GM10847 (cell line): ENCODE data around the gene RNF115.

ENCODE experiments used
- POLR2A ChIP-seq: IDR thresholded peaks from 2 replicates; pipeline ENCODE4 v1.6.1; 2011; ENCODE audit not compliant: insufficient read length; ENCODE audit errors: extremely low read depth

RNF115 gene

GRCh38 chr1:145823565-145824498, at the start of gene RNF115, which contains the start of gene POLR3C:
RNF115 (minus strand) TSS chr1:145824095; CDS start chr1:145823873, 222 bp downstream.
POLR3C (plus strand) TSS chr1:145824200; CDS start chr1:145825777, 1,577 bp downstream.
- peak; percentile 46 for TF ChIP-seq POLR2A

DNA sequence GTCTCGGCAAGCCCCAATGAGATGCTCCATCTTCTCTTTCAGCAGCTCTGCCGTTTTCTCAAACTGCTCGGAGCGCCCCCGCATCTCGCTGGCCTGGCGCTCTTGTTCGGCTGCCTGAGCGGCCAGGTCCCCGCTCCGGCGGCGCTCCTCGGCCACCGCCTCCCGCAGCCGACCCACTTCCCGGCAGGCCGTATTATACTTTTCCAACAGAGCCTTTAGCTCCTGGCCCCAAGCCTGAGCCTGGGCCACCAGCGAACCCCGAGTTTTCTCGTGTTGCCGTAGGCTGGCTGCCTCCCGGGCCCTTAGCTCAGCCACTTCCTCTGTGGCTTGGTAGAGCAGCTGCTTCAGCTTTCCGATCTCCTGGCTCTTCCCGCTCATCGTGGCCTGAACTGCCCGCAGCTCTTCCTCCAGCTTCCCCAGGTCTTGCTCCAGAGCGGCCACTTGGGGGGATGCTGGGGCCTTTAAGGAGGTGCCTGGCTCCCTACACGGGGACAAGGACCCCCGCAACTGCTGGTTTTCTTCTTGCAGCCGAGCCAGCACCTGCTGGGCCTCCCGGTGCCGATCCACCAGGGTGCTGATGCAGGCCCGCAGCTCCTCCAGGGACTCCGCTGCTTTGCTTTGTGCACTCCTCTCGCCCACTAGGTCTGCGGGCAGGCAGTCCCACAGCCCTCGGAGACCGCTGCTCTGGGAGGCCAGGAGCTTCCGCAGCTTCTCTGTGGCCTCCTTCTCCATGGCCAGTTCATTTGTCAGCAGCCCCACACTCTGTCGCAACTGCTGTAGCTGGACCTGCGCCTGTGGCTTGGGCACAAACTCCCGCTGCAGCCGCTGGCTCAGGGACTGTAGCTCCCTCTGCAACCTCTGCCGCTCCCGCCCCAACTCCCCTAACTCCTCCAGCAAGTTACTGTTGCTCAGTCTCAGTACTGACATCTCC, 48.4 kb upstream of the RNF115 start:
- no peak for TF ChIP-seq POLR2A

- no peak for TF ChIP-seq POLR2A
Measured at GRCh38 chr1:145868232-145868631, 44.3 kb upstream of the RNF115 start.

DNA sequence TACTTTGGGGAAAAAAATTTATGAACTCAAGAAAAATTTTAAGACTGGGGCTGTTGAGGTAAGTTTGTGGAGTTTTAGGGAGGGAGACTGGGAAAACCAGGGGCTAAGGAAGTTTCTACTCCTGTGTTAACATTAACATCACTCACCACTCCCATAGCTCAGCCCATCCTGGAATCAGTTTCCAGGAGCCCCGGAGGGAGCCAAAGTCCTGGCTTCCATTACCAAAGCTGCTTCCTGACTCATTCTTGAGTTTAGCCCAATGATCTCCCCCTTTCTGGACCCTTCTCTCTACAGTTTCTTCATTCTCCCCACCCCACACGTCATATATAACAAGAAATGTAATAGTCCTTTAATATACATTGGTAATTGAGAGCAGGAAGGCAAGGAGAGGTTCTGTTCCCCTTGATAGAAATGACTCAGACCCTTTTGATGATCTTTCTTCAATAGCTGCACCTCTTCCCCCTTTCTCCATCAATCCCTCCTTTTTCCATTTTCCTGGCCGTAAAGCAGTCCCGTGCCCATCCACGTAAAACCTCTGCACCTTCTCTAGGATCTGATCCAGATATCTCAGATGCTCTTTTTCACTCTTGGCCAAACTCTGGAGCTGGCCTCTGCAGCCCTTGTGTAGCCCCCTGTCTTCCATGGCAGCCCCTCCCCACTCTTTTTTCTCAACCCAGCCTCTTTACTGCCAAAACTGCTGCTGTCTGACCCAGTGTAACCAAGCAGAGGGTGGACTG, 39.6 kb upstream of the RNF115 start:
- no peak for TF ChIP-seq POLR2A

GRCh38 chr1:145859491-145860023, 35.7 kb upstream of the RNF115 start:
- peak; percentile 59 for TF ChIP-seq POLR2A

- TF ChIP-seq POLR2A, result peak; percentile 9
Measured at GRCh38 chr1:145858901-145859490, 35.1 kb upstream of the RNF115 start, which contains the start of gene PIAS3. PIAS3 (minus strand) TSS chr1:145859081; CDS start chr1:145858990, 91 bp downstream.

DNA sequence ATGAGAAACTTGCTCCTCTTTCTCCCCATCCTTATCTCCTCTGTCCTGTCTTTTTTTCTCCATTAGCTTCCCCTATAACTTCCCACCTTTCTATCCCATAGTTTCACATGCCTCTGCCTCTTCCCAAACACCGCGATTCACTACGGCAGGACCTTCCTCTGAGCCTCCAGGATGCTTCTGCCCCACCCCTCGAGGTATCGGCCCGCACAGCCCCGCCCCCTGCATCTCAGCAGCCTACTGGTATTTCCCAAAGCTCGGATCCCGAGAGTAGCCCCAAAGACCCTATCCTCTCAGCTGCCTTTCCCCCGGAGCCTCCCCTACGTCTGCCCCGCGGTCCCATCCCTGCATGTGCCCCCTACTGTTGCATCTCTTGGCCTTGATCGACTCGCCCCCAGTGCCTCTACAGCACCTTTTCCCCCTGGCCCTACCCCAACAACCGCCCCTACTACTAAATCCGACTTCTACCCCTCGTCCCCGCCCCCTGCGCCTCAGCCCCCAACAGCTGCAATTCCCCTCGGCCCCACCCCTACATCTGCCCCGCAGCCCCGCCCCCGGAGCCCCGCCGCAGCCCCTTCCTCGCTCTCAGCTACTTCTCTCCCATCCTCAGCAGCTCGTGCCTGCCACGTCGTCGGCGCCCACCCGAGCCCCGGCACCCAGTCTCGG, 34.5 kb upstream of the RNF115 start:
- no peak for TF ChIP-seq POLR2A

GRCh38 chr1:145857170-145857569, 33.3 kb upstream of the RNF115 start:
- TF ChIP-seq POLR2A, result no peak

DNA sequence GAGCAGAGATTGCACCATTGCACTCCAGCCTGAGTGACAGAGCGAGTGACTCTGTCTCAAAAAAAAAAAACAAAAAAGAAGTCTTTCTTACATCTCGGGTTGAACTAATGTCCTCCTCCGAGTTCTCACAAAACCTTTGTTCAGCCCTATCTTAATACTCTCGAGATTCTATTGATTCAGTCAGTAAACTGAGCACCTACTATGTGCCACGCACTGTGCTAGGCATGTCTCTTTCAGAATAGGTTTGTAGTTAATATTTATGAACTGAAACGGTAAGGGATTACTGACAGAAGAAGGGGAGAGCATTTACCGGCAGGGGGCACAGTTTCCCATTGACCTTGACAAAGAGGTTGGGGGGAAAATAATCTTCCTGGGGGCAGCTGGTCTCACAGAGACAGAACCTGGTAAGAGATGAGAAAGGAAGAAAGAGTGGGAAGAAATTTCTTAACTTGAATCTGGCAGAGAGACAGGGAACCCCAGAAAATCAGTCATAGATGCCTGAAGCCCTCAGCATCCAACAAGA, 31.6 kb upstream of the RNF115 start:
- no peak for TF ChIP-seq POLR2A

DNA sequence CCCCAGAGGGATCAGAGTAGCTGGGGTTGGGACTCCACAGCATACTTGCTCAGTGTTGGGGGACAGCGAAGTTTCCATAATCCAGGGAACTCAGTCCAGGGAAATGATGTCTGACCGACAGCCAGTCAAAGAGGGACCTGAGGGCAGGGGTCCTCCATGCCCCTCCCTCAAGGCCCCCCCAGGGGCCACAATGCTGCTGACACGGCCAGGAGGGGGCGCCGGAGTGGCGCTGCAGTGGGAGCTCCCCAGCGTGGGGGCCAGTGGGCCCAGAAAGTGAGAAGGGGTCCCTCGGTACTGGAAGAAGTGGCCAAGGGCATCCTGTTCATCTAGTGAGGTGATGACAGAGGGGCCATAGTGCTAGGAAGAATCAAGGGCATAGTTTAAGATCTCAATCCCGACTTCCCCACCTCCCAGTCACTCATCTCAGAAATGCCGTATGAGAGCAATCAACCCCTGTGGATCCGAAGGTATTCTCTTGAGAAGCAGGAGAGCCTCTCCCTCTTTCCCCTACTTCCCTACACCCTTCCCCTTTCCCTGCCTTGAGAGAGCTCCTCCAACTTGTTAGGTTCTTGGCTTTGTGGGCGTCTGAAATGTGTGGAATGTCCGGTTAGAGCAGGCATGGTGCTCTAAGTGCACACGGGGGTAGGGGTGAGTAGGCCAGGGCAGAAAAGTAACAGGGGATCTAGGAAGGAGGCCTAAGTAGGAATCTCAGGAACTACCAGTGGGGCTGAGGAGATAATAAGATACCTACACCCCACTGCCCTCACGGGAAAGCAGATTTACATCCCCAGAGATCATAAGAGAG, 25.7 kb upstream of the RNF115 start:
- no peak for TF ChIP-seq POLR2A

GRCh38 chr1:145847827-145848226, 23.9 kb upstream of the RNF115 start:
- no peak for TF ChIP-seq POLR2A

DNA sequence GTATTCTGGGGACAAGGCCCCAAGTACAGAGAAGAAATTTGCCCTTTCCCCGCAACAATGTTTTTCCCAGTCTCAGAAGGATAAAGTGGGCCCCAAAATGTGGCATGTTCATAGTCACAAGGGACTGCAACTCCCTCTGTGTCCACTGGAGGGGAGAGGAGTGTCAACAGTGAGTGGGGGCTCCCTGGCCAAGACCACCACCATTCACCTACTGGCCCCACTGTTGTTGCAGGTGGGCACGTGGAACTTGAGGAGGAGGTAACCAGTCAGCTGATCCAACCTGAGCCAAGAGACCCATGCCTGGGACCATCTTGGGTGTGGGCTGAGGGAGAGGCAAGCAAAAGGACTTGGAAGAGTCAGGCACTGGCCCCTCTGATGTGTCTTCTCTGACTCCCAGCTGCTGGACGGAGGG, 22.3 kb upstream of the RNF115 start:
- TF ChIP-seq POLR2A, result no peak
